Stimulated activated CD4-positive, alpha-beta T cell treated with anti-CD3 and anti-CD28 coated beads, TNF-alpha, amount 100 ng/mL, for 4 hours (primary cell): ENCODE data around the gene ZNF3.

Experiments used
- DNase-seq, 3 experiments: peaks; one replicate each; pipeline ENCODE4 v3.0.0-alpha.2; 2020; ENCODE audit warnings: low read depth in 3 of 3

Gene ZNF3

DNA sequence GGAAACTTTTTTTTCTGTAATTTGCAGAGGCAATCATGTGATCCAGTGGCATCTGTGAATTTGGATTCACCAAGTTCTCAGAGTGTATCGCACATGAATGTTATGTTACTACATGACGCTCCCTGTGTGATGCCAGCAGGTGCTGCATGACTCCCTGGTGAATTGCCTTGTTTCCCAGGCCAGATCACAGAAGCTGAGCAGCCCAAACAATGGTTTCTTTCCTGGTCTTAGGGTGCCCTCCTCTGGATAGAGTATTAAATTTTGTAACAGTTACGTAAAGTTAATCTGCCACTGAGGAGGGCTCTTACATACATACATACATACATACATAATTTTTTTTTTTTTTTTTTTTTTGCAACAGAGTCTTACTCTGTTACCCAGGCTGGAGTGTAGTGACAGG lies 28.3 kb downstream of the ZNF3 start:
- DNase-seq = no peak

DNA sequence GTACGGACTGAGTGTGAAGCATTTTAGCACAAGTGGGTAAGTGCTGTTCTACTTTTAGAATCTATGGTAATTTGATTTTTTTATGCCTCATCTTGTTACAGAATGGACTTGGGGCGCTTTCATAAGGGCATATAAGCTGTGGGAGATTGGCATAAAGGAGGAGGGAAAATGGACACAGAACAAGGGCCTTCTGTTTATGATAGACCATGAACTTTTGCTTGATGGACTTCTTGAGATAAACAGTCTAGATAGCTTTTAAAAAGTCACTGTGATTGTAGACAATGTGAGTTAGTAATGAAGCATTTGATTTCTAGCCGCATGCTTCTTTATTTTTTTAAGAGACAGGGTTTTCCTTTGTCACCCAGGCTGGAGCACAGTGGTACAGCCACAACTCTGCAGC lies 29.9 kb downstream of the ZNF3 start:
- DNase-seq = no peak

GRCh38 chr7:100049441-100050291 lies 31.9 kb downstream of the ZNF3 start, which contains the start of gene ZSCAN21:
TSS of gene ZSCAN21 (plus strand) at chr7:100049774. CDS start at chr7:100057007, 7,233 bp downstream.
- peak; percentile 73 to 74 (median 73) for DNase-seq

- DNase-seq = no peak
Measured at GRCh38 chr7:100048680-100049079, 32.8 kb downstream of the ZNF3 start.

GRCh38 chr7:100044718-100045117 lies 36.8 kb downstream of the ZNF3 start:
- DNase-seq = no peak

- no peak for DNase-seq
Measured at GRCh38 chr7:100040575-100040974, 40.9 kb downstream of the ZNF3 start.

GRCh38 chr7:100038326-100038725 lies 43.2 kb downstream of the ZNF3 start:
- DNase-seq = no peak

DNA sequence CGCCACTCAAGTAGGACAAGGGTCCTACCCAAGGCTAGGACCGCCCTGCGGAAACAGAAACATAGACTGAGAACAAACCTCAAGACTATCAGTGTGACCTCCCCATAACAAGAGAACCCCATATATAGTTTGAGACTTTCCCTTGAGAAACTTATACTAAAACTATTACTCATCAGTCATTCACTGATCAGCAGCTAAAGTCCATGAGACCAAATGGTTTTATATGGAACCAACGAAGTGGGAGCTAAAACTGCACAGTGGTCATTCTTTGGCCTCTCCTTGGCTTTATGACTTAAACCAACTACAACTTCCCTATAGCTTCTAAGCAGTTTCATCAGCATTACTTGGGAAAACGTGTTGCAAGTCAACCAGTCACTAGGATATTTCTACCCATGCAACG lies 45.6 kb downstream of the ZNF3 start:
- no peak for DNase-seq

DNA sequence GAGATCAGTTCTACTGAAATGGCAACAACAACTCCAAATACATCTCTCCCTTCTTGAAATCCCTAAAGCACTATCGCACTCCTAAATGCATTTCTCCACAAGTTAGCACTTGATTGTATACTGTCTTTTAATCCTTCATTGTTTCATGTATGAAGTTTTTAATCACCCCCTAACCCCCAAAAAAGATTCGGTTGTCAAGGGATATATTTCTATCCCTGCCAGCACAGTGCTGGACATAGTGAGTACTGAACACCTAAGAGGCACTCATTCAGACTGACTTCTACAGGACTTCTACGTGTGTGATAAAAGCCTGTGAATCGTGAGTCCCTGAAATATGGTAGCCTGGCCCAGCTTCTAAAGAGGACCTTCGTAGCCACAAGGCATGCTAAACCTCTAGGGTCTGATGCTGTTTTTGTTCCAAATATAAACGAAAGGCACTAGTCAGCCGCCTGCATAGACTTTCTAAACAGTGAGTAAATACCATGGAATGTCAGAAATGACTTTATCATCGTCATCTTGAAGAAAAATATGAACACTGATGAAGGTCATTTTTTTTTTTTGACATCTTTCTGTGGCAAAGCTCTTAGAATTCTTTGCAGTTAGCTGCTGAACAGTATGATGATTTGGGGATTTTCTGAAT lies 46.5 kb downstream of the ZNF3 start:
- no peak for DNase-seq

DNA sequence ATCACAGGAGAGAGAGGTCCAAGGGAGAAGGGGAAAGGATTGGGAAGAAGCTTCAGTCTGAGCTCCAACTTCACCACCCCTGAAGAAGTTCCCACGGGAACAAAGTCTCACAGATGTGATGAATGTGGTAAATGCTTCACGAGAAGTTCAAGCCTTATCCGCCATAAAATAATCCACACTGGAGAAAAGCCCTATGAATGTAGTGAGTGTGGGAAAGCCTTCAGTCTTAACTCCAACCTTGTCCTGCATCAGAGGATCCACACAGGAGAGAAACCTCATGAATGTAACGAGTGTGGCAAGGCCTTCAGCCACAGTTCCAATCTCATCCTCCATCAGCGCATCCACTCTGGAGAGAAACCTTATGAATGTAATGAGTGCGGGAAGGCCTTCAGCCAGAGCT lies 48.0 kb downstream of the ZNF3 start:
- DNase-seq = no peak

GRCh38 chr7:100029596-100029995 lies 51.9 kb downstream of the ZNF3 start:
- no peak for DNase-seq

- DNase-seq = no peak
Measured at GRCh38 chr7:100027197-100027596, 54.3 kb downstream of the ZNF3 start.

GRCh38 chr7:100024020-100024619 lies 57.4 kb downstream of the ZNF3 start:
- no peak for DNase-seq

DNA sequence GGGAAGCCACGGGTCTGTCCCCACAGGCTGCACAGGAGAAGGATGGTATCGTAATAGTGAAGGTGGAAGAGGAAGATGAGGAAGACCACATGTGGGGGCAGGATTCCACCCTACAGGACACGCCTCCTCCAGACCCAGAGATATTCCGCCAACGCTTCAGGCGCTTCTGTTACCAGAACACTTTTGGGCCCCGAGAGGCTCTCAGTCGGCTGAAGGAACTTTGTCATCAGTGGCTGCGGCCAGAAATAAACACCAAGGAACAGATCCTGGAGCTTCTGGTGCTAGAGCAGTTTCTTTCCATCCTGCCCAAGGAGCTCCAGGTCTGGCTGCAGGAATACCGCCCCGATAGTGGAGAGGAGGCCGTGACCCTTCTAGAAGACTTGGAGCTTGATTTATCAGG lies 58.0 kb downstream of the ZNF3 start:
- DNase-seq = no peak

DNA sequence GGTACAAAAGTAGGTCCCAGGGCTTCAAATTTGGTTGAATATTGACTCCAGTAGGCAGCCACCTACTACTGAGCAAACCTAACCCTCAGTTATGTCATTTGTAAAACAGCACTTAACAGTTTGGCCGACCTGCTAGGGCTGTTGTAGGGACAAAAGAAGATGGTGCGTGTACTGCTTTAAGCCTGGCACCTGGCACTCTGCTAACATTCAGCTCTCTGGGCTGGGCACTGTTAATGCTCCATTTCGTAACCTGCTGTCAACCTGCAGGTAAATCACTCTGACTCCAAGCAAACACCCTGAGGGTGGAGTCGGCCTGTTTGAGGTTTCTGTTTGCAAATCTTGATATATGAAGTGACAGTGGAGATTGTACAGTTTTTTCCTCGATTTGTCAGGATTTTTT lies 58.9 kb downstream of the ZNF3 start:
- DNase-seq = no peak

GRCh38 chr7:100021297-100021696 lies 60.2 kb downstream of the ZNF3 start:
- no peak for DNase-seq
